Testis (tissue), 2 donors: ENCODE measurements around the gene DNAH6.

Experiments
- CTCF ChIP-seq, 3 experiments: fragments of 450-650 bp in 2 of 3; fragments of 200-600 bp in 1 of 3; sonication (generic) in 1 of 3; IDR thresholded peaks; one replicate each; pipeline ENCODE4 v1.5.1; 2016 to 2019; ENCODE audit warnings: antibody characterized with exemption in 3 of 3, mild to moderate bottlenecking in 2 of 3, moderate library complexity in 1 of 3
- POLR2A ChIP-seq: fragments of 450-650 bp; IDR thresholded peaks from one replicate; pipeline ENCODE4 v1.6.1; 2017; ENCODE audit warnings: antibody characterized with exemption, mild to moderate bottlenecking, moderate library complexity

- TF ChIP-seq CTCF (IDR thresholded peaks at IDR 0.05) = no peak
- TF ChIP-seq POLR2A = no peak
These were observed 211.0 kb downstream of the DNAH6 start for GRCh38 chr2:84727315-84727714.
